DMS 273 treated with DMSO at 0.1 percent for 48 hours (cell line): ENCODE results near the gene OBSL1.

Experiments
- DNase-seq: peaks from one replicate; lab custom pipeline; 2025; lab: John Stamatoyannopoulos, UW

Gene OBSL1

DNA sequence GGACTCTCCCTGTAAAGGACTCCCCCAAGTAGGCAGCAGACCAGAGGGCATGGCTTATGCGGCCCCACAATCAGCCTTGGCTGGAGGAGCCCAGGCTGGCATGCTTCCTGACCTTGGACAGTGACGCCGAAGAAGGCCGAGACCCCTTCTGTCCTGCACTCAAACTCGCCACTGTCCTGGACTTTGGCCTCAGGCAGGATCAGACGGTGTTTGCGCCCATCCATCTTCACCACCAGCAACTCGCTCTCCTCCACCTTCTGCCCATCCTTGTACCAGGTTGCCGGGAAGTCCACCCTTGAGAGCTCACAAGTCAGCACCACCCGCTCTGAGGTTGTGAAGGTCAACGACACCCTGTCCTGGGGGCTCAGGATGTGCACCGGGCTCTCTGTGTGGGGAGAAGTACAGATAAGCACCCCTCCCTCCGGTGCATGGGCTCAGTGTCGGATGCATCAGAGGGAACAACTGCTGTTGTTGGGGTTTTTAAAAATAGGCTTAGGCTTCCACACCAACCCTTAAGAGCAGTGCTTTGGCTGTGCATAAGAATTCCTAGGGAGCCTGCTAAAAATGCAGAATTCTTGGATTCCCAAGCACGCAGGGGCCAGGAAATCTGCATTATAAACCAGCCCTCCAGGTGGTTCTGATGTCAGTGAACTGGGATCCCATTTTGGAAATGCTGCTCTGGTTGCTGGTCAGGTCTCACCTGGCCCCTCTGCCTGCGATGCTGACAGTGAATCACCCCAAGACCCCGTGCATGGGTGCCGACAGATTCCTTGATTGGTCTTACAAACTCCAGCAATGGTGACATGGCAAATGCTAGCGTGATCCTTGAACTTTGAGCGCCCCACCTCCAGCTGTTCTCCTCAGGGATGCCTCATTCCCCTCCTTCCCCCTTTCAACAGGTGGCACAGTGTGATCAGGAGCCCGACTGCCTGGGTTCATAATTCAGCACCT is 5.9 kb downstream of the OBSL1 start:
- no peak for DNase-seq

DNA sequence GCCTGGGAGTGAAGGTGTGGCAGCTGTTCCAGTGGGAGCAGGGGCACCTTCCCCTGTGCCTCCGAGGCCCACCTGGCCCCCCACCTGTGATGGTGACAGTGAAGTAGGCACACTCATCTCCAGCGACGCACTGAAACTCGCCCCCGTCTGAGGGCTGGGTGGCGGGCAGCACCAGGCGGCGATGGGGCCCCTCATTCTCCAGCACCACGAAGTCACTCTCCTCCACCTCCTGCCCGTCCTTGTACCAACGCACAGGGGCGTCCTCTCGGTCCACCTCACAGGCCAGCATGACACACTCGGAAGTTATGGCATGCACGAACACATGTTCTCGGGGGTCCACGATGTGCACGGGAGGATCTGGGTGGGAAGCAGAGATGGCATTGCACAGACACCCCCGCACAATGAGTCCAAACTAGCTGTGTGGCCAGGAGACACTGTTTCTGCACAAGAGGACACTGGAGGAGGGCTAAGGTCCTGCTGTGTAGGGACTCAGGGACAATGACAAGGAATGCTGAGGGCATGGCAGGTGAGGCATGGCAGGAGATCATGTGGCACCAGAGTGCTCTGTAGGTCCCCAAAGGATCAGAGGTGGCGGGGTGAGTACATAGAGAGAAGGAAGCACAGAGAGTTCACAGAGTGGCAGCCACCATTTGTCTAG is 7.9 kb downstream of the OBSL1 start:
- DNase-seq: no peak

DNA sequence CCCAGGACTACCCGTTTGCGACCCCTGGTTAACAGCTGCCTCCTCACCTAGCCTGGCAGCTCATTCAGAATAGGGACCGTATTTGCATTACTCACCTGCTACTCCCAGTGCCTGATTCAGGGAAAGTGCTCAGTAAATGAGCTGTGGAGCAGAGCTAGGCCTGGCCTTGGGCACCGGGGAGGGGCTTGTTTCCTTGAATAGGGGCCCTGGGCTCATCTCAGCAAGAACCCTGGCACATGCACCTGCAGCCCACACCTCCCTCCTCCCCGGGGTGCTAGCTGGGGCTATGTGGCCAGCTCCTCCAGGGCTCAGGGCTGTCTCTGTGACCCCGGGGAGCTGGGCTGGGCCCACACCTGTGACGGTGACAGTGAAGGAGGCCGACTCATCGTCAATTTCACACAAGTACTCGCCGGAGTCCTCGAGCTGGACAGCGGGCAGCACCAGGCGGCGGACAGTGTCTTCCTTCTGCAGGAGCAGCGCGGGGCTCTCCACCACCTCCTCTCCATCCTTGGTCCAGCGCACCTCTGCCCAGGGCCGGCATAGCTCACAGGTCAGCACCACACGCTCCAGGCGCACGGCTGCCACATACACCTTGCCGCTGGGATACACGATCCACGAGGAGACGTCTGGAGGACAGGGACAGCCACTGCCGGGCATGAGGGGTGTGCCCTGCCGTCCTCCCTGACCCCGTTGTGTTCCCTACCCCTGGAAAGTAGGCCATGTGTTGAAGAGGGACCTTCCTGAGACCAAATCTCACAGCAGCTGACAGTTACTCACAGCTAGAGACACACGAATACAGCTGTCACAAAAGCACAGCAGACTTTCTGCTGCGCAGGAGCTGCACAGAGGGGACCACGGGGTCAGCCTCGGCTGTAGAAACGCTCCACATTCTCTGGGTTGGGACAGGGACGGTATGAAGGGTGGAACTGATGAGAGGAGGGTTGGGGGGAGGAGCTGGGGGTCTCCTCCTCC is 9.0 kb downstream of the OBSL1 start:
- DNase-seq: no peak

DNA sequence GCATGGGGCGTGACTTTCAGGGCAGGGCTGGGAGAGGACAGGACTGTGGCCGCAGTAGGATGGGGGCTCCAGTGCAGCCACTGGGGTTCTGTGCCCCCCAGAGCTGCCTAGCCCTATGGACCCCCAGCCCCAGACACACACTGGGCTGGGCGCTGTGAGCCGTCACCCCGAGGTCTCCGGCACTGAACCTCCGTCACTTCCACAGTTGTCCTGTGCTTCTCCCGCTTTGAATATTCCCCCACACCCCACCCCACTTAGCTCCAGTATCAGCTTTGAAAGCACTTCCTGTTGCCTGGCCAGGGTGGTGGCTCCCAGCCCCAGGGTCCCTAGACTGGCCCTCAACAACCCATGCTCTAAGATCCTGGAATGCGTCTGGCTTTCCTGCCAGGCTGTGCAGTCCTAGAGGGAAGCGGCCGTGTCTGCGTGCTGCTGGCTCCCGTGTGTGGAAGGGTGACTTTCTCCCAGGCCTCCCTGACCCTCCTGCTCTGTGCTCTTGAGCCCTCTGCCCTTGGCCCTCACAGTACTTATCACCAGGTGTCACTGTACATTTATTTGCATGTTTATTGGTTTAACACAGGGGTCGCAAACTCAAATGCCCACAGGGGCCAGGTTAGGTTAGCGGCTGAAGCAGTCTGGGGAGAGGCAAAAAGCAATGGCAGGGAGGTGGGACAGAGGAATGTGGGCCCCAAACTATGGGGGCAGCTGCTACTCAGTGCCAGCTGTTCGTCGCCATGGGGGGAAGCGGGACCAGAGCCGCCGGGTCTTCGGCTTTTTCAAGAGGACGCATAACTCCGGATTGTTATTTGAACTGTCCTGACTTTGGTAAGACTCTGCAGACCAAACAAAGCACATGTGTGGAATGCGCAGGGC is 9.9 kb downstream of the OBSL1 start:
- DNase-seq: no peak

DNA sequence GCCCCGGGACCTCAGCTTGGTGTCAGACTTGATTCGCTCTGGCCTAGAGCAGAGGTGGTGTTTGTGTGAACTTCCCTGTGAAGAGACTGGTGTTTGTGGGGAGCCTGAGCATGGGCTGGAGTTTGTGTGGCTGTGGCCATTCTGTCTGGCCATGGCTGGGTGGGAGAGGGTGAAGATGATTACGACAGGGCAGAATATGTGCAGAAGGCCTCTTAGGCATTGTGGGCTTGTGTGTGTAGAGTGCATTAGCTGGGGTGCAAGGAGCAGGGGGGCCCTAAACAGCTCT is 10.5 kb downstream of the OBSL1 start:
- no peak for DNase-seq

DNA sequence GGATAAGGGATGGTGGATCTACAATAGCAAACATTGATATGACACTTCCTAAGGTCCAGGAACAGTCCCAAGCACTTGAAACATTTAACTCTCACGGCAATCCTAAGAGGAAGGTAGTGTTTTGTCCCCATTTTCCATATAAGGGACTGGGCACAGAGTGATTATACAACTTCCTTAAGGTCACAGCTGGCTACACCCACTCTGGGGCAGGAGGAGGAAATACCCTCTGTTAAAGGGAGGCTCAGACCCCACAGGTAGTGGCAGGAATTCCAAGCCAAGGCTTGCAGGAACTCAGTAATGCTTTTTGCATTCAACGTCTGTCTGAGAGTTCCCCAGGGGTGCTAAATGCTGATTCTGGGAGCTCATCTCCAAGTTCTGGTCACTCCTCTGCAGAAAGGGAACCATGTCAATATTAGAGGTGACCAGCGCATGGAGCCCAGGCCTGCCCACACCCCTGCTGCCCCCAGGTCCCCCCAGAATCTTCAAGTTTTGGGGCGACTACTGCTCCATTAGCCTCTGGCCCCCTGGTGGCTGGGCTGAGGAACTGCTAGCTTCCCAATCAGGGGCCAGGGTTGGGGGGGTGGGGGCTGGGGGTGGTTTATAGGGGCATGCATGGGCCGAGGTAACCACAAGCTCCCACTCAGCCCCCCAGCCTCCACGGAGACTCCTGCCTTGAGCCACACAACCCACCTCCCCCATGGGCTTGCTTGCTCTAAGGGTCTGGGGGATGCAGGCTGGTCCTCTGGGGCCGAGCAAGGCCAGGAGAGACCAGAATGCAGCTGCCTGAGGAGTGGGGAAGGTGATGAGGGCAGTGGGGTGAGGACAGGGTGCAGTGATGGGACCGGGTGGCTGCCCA is 11.1 kb downstream of the OBSL1 start:
- DNase-seq: no peak

DNA sequence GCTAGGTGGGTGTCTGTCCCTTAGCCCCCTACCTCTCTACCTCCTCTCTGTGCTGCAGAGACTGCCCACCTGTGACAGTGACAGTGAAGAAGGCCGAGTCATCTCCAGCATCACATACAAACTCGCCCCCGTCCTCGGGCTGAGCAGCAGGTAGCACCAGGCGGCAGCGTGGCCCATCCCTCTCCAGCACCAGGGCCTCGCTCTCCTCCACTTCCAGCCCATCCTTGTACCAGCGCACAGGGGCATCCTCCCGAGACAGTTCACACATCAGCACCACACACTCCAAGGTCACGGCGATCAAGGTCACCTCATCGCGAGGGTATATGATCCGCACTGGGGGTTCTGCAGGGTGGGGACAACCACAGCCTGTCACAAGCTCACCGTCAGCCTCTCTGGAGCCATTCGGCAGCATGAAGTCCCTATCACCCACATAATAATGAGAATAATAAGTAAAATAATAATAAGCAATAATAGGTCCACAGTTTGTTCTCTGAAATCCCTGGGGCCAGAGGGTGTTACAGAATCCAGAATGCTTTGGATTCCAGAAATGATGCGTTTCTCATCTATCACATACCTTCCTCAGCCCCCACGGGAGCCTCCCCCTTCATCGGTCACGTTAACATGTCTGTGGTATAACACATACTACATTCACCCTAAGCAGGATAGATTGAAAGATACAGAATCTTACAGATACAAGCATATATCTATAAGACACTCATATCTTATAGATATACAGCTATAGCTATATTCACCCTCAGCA is 12.0 kb downstream of the OBSL1 start:
- DNase-seq: no peak

DNA sequence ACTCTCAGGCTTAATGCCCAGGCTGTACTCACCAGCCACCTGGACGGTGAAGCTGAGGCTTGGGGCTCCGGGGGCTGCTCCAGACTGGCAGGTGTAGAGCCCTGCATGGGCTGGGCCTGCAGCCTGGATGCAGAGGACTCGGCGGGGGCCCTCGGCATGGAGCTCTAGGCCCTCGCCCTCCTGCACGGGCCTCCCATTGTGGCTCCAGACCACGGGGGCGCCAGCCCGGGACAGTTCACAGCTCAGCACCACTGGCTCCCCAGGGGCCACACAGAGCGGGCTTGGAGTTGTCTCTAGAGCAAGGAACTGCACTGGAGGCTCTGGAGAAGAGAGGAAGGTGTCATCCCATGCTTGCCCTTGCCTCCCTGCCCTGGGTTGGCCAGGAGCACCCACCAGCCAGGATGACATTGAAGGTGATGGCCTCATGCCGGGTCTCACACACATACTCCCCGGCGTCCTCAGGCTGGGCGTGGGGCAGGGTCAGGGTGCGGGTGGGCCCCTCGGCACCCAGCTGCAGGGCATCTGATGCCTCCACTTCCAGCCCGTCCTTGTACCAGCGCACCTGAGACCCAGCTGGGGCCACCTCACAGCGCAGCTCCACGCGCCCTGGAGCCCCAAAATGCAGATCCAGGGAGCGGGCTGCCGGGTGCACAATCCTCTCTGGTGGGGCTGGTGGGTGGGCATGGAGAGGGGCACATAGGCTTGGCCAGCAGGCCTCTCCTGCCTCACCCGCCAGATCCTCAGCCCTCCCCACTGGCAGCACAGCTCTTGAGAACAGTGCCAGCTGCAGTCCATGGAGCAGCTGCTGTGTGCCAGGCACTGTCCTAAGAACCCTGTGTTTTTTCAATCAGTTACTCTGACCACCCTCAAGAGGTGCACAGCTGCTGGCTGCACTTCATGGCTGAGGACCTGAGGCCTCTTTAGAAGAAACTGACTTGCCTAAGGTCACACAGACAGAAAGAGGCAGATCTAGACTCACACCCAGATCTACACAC is 13.3 kb downstream of the OBSL1 start:
- no peak for DNase-seq

DNA sequence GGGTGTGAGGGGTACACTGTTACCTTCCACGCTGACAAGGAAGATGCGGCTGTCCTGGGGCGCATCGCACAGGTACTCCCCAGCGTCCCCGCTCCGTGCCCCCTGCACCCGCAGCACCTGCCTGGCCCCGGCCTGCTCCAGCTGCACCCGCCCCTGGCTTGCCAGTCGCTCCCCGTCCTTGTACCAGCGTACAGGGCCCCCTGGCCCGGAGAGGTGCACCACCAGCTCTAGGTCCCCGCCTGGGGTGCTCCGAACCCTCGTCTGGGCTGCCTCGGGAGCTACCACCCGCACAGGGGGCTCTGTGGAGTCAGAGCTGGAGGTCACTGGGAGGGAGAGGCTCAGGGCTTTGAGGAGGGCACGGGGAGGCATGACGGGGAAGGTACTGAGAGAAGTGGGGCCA is 14.0 kb downstream of the OBSL1 start:
- no peak for DNase-seq

DNA sequence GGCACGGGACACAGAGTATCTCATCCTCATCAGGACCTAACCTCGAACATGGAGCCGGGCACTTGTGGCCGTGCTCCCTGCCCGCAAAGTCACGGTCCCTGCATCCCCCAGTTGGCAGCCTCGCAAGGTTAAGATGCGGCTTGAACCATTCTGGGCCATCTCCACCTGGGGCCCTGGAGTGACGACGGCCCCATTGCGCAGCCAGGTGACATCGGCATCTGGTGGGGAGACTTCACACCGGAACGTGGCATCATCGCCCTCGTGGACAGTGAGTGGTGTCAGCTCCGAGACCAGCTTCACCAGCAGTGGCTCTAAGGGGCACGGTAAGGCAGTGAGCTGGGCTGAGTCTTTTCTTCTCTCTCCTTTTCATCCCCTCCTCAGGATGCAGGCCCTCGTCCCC is 14.9 kb downstream of the OBSL1 start:
- no peak for DNase-seq

DNA sequence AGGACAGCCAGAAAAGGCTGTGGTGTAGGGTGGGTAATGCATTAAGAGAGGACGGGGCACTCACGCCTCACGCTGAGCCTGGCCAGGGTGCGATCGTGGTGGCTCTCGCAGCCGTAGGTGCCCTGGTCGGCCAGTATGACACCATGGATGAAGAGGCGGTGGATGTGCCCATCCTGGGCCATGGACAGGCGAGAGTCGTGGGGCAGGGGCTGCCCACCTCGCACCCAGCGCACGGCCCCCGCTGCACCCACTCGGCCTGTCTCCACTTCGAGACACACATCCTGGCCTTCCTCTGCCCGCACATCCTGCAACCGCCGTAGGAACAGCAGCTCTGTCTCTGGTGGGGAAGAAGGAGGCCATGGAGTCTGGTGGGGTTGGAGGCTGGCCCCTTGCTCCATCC is 15.4 kb downstream of the OBSL1 start:
- DNase-seq: no peak

DNA sequence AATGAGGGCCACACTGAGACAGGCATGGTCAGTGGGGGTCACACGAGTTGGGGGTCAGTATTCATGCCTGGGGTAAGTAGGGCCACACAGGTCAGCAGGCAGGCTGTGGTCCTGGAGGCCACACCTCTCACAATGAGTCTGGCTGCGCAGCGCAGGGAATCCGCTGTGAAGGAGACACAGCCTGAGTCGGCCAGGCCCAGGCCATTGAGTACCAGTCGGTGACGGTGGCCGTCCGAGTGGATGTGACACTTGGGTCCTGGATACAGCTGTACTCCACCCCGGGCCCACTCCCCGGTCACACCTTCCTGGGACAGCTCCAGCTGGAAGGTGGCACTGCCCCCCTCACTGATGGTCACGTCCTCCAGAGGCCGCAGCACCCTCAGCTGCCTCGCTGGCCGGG is 17.0 kb downstream of the OBSL1 start:
- no peak for DNase-seq

DNA sequence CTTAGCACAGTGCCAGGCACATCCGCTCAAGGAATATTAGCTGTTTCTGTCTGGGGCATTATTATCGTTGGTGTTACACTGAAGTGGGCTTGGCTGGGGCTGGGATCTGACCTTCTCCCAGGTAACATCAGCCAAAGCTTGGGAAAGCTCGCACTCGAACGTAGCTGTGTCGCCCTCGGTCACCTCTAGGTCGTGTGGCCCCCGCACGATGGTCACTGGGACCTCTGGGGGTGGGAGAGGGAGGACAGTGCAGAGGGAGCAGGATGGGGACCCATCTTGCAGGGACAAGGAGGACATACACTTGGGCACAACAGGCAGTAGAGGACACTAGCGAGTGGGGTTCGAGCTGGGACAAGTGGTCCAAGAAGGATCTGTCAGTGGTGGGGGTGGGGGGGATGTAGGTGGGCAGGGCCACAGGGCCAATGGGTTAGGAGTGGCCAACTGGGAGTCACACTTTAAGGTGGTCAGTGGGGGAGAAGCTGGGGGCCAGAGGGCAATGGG is 17.8 kb downstream of the OBSL1 start:
- no peak for DNase-seq

DNA sequence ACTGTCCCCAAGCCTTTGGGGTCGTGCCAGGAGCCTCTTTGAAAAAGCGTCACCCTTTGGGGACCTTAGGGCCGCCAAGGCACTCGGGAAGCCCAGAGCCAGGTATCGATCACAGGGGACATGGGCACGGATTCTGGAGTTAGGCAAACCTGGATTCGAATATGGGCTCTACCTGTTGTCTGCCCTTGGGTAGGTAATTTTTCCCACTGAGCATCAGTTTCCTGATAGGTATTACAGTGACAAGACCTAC is 18.2 kb downstream of the OBSL1 start:
- DNase-seq: no peak

DNA sequence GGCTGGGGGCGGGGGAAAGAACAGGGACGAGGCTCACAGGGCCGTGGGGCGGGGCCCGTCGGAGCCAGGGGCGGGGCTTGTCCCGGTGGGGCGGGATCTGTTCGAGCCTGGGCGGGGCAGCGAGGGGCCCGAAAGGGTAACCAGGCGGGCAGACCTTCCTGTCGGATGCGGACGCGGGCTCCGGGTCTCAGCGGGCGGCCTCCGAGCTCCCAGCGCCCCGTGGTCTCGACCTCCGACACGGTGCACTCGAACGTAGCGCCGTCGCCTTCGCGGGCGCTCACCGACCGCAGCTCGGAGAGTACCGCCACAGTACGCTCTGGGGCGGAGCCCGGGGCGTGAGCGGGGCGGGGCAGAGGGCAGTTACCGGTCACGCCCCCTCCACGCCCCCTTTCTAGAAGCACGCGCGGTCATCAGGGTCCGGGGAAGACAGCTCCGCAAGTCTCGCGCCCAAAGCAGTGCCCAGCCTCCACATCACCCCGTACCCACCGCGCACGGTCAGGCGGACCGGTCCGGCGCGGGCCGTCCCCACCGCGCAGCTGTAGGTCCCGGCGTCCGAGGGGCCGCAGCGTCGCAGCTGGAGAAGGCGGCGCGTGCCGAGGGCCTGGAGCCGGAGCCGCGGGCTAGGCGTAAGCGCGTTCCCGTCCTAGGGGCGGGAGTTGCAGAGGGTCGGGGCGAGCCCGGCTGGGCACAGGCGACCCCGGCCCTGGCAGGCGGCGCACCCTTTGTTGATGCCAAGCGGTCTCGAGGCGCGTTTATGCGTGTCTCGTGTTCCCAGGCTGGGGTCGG is 18.8 kb downstream of the OBSL1 start:
- peak; percentile 65 for DNase-seq

DNA sequence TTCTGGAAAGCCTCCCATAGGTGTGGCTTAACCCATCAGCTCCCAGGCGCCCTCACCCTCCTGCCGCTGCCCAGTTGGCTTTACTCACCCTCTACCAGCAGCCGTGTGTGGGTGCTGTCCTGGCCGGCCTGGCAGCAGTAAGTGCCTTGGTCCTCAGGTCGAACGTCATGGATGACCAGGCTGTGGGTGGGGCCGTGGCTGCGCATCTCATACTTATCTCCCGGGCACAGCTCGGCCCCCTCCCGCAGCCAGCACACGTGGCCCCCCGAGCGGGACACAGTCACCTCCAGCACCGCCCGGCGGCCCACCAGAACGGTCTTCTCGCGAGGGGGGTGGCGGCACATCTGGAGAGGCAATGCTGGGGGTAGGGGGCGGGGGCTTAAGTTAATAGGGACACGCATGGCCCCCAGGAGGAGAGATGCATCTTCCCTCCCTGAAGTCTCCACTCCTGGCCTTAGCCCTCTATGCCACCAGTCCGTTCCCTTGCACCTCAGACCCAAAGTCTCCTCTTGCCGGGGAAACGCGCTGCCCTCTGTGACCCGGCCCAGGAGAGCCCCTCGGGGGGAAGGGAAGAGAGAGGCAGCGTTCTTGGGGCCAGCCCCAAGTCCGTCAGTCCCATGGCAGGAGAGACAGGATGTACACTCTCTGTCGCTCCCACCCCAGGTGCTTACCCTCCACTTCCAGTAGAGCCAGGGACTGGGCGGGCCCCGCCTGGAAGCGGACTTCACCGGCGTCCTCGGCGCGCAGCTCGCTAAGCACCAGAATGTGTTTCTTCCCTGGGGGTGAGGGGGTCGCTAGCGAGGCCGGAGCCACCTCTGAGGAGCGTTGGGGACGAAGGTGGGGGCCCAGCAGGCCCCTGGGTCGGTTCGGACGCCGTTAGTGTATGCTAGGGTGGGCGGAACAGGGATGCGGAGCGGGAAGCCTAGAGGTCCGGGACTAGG is 19.6 kb downstream of the OBSL1 start:
- no peak for DNase-seq

DNA sequence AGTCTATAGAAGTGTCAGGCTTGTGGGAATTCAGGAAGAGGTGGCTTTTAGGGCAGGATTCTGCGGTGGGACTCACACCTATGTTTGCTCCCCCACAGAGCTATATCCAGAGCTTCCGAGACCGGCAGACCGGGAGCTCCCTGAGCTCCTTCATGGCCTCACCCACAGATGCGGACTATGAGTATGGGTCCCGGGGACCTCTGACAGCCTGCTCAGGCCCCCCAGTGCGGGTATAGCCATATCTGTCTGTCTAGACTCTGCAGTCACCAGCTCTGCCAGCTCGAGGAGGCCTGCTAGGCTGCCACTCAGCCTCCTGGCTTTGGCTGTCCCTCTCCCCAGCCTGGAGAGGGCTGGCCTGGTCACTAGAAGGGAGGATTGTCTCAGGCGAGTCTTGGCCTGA is 21.7 kb downstream of the OBSL1 start:
- DNase-seq: no peak
